HUES64 (cell line): ENCODE measurements around the gene ZCCHC2.

Experiments used
- H3K27ac ChIP-seq: 2 replicates; pipeline ENCODE4 v1.7.0; 2013; ENCODE audit warnings: low read depth, low read length, inconsistent platforms
- H3K27me3 ChIP-seq: 2 replicates; pipeline ENCODE4 v1.6.1; 2013; ENCODE audit warnings: mild to moderate bottlenecking, low read length; ENCODE audit not compliant: insufficient read depth
- H3K36me3 ChIP-seq: 2 replicates; pipeline ENCODE4 v1.6.1; 2013; ENCODE audit warnings: mild to moderate bottlenecking, low read length; ENCODE audit not compliant: insufficient read depth
- H3K4me1 ChIP-seq: 2 replicates; pipeline ENCODE4 v1.6.1; 2013; ENCODE audit warnings: mild to moderate bottlenecking, low read length, moderate library complexity; ENCODE audit not compliant: insufficient read depth
- H3K4me3 ChIP-seq: 2 replicates; pipeline ENCODE4 v1.5.1; 2013; ENCODE audit warnings: mild to moderate bottlenecking, low read length, moderate library complexity
- H3K9ac ChIP-seq: 2 replicates; pipeline ENCODE4 v1.6.1; 2013; ENCODE audit warnings: mild to moderate bottlenecking, low read depth, low read length
- H3K9me3 ChIP-seq: 2 replicates; pipeline ENCODE4 v1.6.1; 2013; ENCODE audit warnings: low read depth, low read length; ENCODE audit not compliant: insufficient read depth
- WGBS: fragments of 150-250, 120-280 bp; methylation state at CpG from one replicate; pipeline ENCODE4 v1.1.7; 2013; ENCODE audit warnings: missing lambda C conversion rate; 5-methylcytosine and 5-hydroxymethylcytosine counted together

ZCCHC2 gene

DNA sequence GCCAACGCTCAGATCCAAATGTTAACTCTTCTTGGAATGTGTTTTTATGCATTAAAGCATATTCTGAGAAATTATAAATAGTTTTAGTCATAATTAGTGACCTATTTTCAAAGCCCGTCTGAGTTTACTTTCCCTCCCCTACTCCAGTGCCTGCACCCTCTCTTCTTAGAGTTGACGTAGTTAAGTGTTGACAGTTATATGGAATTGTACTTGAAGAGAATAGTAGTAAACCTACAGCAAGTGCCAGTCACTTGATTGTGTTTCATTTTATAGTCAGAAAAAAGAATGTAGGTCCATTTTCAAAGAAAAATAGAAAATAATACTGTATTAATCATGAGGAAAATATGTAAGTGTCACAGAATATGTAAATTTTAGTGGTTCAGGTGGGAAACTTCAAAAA is 41.2 kb downstream of the ZCCHC2 start:
- Histone ChIP-seq H3K27me3 (no peaks in the 10 kb centered on the region), H3K9ac (no peak overlapping the region), H3K4me3 (no peak overlapping the region), H3K27ac (no peak overlapping the region), H3K9me3 (no peaks in the 10 kb centered on the region), H3K36me3 (peaks cover 35% of the 10 kb centered on the region), H3K4me1 (no peaks in the 10 kb centered on the region)
- WGBS: 100% methylated on average over 1 of the region's 3 CpGs

- Histone ChIP-seq H3K4me3 (no peak overlapping the region), H3K27me3 (no peaks in the 10 kb centered on the region), H3K9ac (no peak overlapping the region), H3K36me3 (peaks cover 37% of the 10 kb centered on the region), H3K27ac (no peak overlapping the region), H3K4me1 (no peaks in the 10 kb centered on the region), H3K9me3 (peaks cover 4% of the 10 kb centered on the region; the same call in 1 of the 2 replicates)
- WGBS: 75% methylated on average over 5 of the region's 5 CpGs
These were observed 43.4 kb downstream of the ZCCHC2 start for GRCh38 chr18:62566199-62566598.

DNA sequence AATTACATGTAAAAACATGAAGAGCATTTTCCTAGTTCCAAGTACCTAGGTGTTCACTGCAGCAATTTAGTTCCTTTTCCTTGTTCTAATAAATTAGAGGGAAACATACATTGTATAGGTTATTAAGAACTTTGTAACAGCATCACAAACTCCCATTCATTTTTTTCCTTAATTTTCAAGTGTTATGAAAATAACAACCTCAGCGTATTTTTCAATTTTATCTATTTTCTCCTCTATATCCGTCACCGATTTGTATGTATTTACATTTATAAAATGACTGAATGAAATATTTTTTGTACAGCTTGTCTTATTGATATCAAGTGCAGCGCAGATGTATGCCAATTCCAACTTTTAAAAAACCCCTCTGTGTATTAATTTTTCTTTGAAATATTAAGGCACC is 44.0 kb downstream of the ZCCHC2 start:
- Histone ChIP-seq H3K4me3 (no peak overlapping the region), H3K27me3 (no peaks in the 10 kb centered on the region), H3K9ac (no peak overlapping the region), H3K4me1 (no peaks in the 10 kb centered on the region), H3K27ac (no peak overlapping the region), H3K9me3 (peaks cover 4% of the 10 kb centered on the region; the same call in 1 of the 2 replicates), H3K36me3 (peaks cover 36% of the 10 kb centered on the region)
- WGBS: 100% methylated on average over 1 of the region's 4 CpGs

- Histone ChIP-seq H3K4me3 (no peak overlapping the region), H3K4me1 (no peaks in the 10 kb centered on the region), H3K9me3 (peaks cover 4% of the 10 kb centered on the region; the same call in 1 of the 2 replicates), H3K9ac (no peak overlapping the region), H3K27me3 (no peaks in the 10 kb centered on the region), H3K27ac (no peak overlapping the region), H3K36me3 (peaks cover 32% of the 10 kb centered on the region)
- 92% methylated on average over 3 of the region's 4 CpGs for WGBS
These were observed 46.3 kb downstream of the ZCCHC2 start for GRCh38 chr18:62569081-62569655.

DNA sequence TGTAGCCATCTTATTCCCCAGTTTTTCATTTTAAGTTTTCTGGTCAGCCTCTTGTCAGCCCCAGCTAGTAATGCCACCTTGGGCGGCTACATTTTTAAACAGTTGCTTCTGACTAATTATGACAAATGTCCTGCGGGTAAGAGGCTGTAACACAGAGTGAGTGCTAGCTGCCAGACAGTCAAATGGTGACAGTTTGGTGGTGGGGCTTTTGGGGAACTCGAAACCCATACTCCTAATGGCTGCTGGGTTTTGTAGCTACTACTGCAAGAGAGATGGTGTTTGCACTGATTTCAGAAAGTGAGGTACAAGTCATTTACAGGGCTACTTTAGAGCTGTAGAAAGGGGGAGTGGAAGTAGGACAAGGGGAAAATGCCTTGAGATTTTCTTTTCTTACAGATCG is 48.2 kb downstream of the ZCCHC2 start:
- no peak overlapping the region for H3K4me3 ChIP-seq
- WGBS: 72% methylated on average over 4 of the region's 4 CpGs
- H3K27ac ChIP-seq: no peak overlapping the region
- H3K9me3 ChIP-seq: peaks cover 4% of the 10 kb centered on the region; the same call in 1 of the 2 replicates
- no peaks in the 10 kb centered on the region for H3K27me3 ChIP-seq
- H3K4me1 ChIP-seq: no peaks in the 10 kb centered on the region
- peaks cover 32% of the 10 kb centered on the region for H3K36me3 ChIP-seq
- no peak overlapping the region for H3K9ac ChIP-seq

GRCh38 chr18:62571648-62572047 is 48.8 kb downstream of the ZCCHC2 start:
- Histone ChIP-seq H3K27me3 (no peaks in the 10 kb centered on the region), H3K36me3 (peaks cover 30% of the 10 kb centered on the region), H3K27ac (no peak overlapping the region), H3K9me3 (peaks cover 4% of the 10 kb centered on the region; the same call in 1 of the 2 replicates), H3K4me1 (peaks cover 6% of the 10 kb centered on the region; the same call in 1 of the 2 replicates), H3K9ac (no peak overlapping the region), H3K4me3 (no peak overlapping the region)
- WGBS: 92% methylated on average over 3 of the region's 3 CpGs

DNA sequence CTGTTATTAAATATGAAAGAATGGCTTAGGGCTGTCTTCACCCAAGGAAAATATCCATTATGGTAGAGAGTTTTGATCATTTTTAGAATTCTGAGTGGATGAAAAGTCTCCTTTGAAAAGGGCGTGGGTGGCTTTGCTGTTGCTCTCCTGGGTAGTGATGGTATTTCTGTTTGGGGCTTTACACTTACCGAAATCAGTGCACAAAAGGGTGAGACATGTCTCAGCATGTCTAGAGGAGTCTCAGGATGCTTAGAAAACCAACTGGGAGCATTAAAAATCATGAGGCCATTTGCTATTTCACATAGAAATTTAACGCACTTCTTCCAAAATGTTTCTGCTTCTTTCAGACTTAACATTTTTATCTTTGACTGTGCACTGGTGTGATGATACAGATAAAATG is 49.6 kb downstream of the ZCCHC2 start:
- Histone ChIP-seq H3K27ac (no peak overlapping the region), H3K9me3 (peaks cover 4% of the 10 kb centered on the region; the same call in 1 of the 2 replicates), H3K4me3 (no peak overlapping the region), H3K4me1 (peaks cover 7% of the 10 kb centered on the region; the same call in 1 of the 2 replicates), H3K9ac (no peak overlapping the region), H3K27me3 (no peaks in the 10 kb centered on the region), H3K36me3 (peaks cover 27% of the 10 kb centered on the region)
- 91% methylated on average over 3 of the region's 3 CpGs for WGBS

- Histone ChIP-seq H3K9me3 (peaks cover 4% of the 10 kb centered on the region; the same call in 1 of the 2 replicates), H3K36me3 (peaks cover 29% of the 10 kb centered on the region)
These were observed 52.0 kb downstream of the ZCCHC2 start for GRCh38 chr18:62574776-62575175.

GRCh38 chr18:62576271-62576670 is 53.4 kb downstream of the ZCCHC2 start:
- Histone ChIP-seq H3K36me3 (peaks cover 20% of the 10 kb centered on the region), H3K4me3 (no peak overlapping the region), H3K4me1 (peaks cover 7% of the 10 kb centered on the region; the same call in 1 of the 2 replicates), H3K9me3 (no peaks in the 10 kb centered on the region), H3K27me3 (no peaks in the 10 kb centered on the region), H3K27ac (no peak overlapping the region), H3K9ac (no peak overlapping the region)
- 90% methylated on average over 8 of the region's 9 CpGs for WGBS

More at GRCh38 chr18:62574776-62575175, 52.0 kb downstream of the ZCCHC2 start:
- WGBS: 96% methylated on average over 11 of the region's 11 CpGs
- Histone ChIP-seq H3K27me3 (no peaks in the 10 kb centered on the region), H3K27ac (no peak overlapping the region), H3K4me3 (no peak overlapping the region), H3K9ac (no peak overlapping the region), H3K4me1 (peaks cover 7% of the 10 kb centered on the region; the same call in 1 of the 2 replicates)

- Histone ChIP-seq H3K27me3 (no peaks in the 10 kb centered on the region), H3K4me1 (peaks cover 7% of the 10 kb centered on the region; the same call in 1 of the 2 replicates), H3K4me3 (no peak overlapping the region), H3K27ac (no peak overlapping the region), H3K9me3 (no peaks in the 10 kb centered on the region), H3K9ac (no peak overlapping the region), H3K36me3 (peaks cover 18% of the 10 kb centered on the region)
- WGBS: 95% methylated on average over 9 of the region's 9 CpGs
These were observed 54.2 kb downstream of the ZCCHC2 start for GRCh38 chr18:62576845-62577512.

GRCh38 chr18:62577765-62578164 is 54.9 kb downstream of the ZCCHC2 start:
- H3K4me1 ChIP-seq: peaks cover 7% of the 10 kb centered on the region; the same call in 1 of the 2 replicates
- H3K27me3 ChIP-seq: no peaks in the 10 kb centered on the region
- 88% methylated on average over 2 of the region's 2 CpGs for WGBS
- no peaks in the 10 kb centered on the region for H3K9me3 ChIP-seq
- H3K27ac ChIP-seq: no peak overlapping the region
- no peak overlapping the region for H3K9ac ChIP-seq
- peaks cover 18% of the 10 kb centered on the region for H3K36me3 ChIP-seq
- H3K4me3 ChIP-seq: no peak overlapping the region
